GM06990 (cell line): Measurements from ENCODE around the gene SH2D7.

Experiments used
- DNase-seq: peaks from one replicate; pipeline ENCODE4 v3.0.0-alpha.2; 2011; ENCODE audit not compliant: insufficient read length; ENCODE audit errors: extremely low read depth
- H3K27me3 ChIP-seq: replicated peaks from 2 replicates; pipeline ENCODE4 v1.6.0; 2011; ENCODE audit warnings: low read length; ENCODE audit not compliant: control insufficient read depth, insufficient read depth
- H3K36me3 ChIP-seq: 2 replicates; pipeline ENCODE4 v1.5.1; 2011; ENCODE audit warnings: low read length; ENCODE audit not compliant: control insufficient read depth, insufficient read depth
- H3K4me3 ChIP-seq: replicated peaks from 2 replicates; pipeline ENCODE4 v1.5.1; 2011; ENCODE audit warnings: low read depth, mild to moderate bottlenecking, control low read depth, low read length
- CTCF ChIP-seq: IDR thresholded peaks from 2 replicates; pipeline ENCODE4 v1.5.1; 2011; ENCODE audit warnings: low read length, control low read depth, mild to moderate bottlenecking, inconsistent platforms; ENCODE audit not compliant: insufficient read depth, poor library complexity, severe bottlenecking

The SH2D7 gene

DNA sequence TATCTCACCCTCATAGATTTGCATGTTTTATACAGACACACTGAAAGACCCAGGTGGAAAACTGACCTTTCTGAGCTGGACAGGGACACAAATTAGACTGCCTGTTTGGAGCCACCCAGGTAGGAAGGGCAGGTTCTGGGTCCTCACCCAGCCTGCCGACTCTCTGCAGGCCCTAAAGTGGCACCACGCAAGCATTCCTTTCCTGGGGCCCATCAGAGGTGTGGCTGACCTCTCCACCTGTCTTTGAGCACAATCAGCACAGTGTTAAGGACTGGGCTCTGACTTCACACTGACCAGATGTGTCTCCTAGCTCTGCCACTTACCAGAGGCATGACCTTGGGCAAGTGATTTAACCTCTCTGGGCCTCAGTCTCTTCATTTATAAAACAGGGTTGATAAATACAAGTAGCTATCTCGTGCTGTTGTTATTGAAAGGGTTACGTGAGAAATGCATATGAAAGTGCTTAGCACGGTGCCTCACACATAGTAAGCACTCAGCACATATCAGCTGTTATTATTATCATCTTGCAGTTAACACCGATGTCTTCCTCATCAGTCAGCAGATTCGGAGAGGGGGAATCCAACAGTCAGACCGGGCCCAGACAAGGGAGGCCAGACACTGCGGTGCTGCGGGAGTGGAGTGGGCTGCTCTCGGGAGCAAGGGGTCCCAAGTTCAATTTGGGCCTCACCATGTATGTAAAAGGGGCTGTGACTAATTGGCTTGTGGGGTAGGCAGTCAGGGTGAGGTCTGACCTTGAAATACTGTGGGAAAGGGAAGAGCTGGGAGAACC lies 12.9 kb upstream of the SH2D7 start:
- no peaks in the 10 kb centered on the region for H3K27me3 ChIP-seq
- H3K36me3 ChIP-seq = no peaks in the 10 kb centered on the region
- DNase-seq = no peak
- TF ChIP-seq CTCF = no peak
- no peak overlapping the region for H3K4me3 ChIP-seq

- H3K27me3 ChIP-seq = no peaks in the 10 kb centered on the region
- DNase-seq = no peak
- TF ChIP-seq CTCF = no peak
- H3K36me3 ChIP-seq = no peaks in the 10 kb centered on the region
- H3K4me3 ChIP-seq = no peak overlapping the region
These were observed 12.3 kb upstream of the SH2D7 start for GRCh38 chr15:78080088-78080460.

DNA sequence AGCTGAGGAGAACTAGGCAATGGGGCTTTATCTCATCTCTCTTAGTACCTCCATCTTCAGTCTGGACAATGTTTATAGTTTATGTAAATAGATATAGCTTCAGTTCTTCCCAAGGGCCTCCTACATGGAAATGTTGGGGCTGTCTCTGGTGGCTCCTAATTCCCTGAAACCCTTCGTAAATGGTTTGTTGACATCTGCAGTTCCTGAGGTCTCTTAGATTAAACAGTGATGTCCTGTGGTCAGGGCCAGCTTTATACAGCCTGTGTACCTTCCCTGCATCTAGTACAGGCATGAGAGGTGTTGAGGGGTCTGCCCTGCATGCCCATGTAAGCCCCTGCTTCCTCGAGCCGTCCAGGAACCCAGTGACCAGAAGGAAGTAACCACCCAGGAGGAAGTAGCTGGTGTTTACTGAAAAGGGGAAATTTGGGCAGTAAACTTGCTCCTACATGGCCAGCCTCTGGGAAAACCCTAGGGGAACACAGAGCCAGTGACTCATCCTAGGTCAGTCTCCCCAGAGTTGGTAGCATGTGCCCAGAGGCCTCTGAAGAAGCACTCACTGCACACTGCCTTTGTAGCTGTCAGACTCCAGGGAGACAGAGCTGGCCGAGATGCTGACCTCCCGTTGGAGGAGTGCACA lies 10.1 kb upstream of the SH2D7 start:
- no peaks in the 10 kb centered on the region for H3K27me3 ChIP-seq
- no peak for TF ChIP-seq CTCF
- H3K36me3 ChIP-seq = no peaks in the 10 kb centered on the region
- no peak overlapping the region for H3K4me3 ChIP-seq
- no peak for DNase-seq

DNA sequence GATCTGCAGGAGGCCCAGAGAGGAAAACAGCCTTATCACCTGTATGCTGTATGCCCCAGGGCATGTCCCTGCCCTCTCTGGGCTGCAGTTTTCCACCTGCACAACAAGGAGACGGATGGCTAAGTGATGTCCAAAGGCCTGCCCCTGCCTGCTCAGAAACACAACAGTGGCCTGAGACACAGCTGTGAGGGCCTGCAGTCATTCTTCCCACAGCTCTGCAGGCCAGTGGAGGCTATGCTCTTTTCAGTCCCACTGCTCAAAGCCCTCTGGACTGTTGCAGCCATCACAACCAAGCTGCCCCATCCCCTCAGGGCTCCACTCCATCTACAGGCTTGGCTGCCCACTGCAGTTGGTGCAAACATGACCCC lies 9.6 kb upstream of the SH2D7 start:
- Histone ChIP-seq H3K4me3 (no peak overlapping the region), H3K36me3 (no peaks in the 10 kb centered on the region), H3K27me3 (no peaks in the 10 kb centered on the region)
- TF ChIP-seq CTCF = no peak
- no peak for DNase-seq

DNA sequence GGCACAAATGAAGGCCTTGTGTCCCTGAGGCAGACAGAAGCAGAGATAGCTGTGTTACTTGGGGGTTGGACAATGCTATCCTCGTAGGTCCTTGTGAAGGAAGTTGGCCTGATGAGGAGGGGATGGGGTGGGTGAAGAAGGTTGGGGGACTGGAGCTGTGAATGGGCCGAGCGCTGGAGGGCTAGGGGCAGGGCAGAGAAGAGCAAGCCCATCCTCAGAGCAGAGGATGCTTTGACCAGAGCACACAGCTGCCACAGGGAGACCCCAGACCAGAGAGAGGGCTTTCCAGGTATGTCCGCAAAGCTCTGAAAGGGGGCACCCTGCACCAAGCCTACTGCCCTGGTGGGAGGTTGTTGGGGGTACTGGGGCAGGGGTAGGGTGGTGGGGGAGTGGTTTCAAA lies 9.2 kb upstream of the SH2D7 start:
- Histone ChIP-seq H3K36me3 (no peaks in the 10 kb centered on the region), H3K4me3 (no peak overlapping the region), H3K27me3 (no peaks in the 10 kb centered on the region)
- no peak for DNase-seq
- no peak for TF ChIP-seq CTCF
